Measurements from ENCODE around the gene CAMTA1.

Gene CAMTA1

DNA sequence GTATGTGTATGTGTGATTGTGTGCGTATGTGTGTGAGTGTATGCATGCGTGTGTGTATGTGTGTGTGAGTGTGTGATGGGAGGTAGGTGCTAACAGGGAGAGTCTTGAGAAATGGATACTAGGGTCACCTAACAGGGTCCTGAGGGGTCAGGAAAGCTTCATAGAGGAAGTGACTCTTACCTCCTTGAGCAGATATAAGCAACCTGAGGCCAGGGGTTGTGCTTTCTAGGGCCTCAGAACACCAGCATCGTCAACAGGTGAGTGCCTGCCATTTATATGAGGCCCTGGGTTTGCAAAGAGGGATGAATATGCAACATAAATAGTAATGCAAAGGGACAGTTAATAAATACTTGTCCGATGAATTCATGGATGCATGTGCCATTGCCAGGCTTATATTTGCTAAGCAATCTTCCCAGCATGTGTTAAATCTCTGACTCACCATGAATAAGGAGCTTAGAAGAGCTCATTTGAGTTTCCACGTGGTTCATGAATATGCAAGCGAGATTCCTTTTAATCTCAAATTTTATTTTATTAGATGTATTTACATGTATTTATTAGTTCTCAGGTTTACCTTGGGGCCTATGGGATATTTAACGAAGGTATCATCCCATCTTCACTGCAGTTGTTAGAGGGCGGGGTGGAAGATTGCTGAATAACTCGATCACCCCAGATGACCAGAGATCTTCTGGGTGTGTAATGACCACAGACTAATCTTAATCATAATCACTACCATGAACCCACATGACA lies 438.3 kb downstream of the CAMTA1 start:
- no peak overlapping the region for H3K4me3 ChIP-seq (ENCODE audit: low read depth, low read length)
- DNase-seq (ENCODE audit: low read depth): no peak
- TF ChIP-seq CTCF (IDR thresholded peaks at IDR 0.05; ENCODE audit: low read depth, low read length, missing control alignments): no peak

GRCh38 chr1:7224081-7224534 lies 438.9 kb downstream of the CAMTA1 start:
- TF ChIP-seq CTCF (IDR thresholded peaks at IDR 0.05; ENCODE audit: low read depth, low read length, missing control alignments): no peak
- no peak overlapping the region for H3K4me3 ChIP-seq (ENCODE audit: low read depth, low read length)
- DNase-seq (ENCODE audit: low read depth): no peak

- H3K4me3 ChIP-seq (ENCODE audit: low read depth, low read length): no peak overlapping the region
- no peak for TF ChIP-seq CTCF (IDR thresholded peaks at IDR 0.05; ENCODE audit: low read depth, low read length, missing control alignments)
- DNase-seq (ENCODE audit: low read depth): no peak
These were observed 439.4 kb downstream of the CAMTA1 start for GRCh38 chr1:7224644-7225043.

DNA sequence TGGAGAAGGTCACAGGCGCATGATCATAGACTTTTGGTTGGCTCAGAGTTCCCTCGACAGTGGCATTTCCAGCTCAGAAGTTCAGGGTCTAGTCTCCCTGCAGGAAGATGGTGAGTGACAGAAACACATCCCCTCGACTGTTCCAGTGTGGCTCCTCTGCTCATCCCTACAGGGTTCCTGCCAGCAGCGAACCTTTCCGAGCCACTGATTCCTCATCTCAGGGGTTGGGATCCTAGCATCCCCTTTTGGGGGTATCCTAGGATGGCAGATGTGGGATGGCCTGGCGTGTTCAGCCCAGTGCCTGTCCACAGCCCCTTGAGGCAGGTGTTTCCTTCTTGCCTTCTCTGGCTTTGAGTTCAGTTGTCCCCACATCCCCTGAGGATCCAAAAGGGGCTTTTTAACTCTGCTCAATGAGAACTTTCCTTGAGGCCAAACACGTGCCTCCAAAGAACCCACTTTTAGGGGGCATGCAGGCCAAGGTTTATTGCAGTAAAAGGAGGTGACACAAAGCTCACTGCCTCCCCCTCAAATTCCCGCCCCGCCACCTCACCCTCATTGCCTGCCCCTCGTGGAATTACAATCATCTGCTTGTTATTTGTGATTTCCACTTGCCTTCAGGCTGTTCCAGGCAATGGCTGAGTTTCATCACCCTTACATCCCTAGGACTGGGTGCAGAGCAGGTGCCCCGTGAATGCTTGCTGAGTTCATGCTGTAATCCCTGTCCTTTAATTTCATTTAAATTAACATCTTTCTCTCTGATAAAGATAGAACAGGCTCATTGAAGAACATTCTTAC lies 440.7 kb downstream of the CAMTA1 start:
- no peak overlapping the region for H3K4me3 ChIP-seq (ENCODE audit: low read depth, low read length)
- no peak for DNase-seq (ENCODE audit: low read depth)
- TF ChIP-seq CTCF (IDR thresholded peaks at IDR 0.05; ENCODE audit: low read depth, low read length, missing control alignments): no peak

GRCh38 chr1:7227654-7228053 lies 442.4 kb downstream of the CAMTA1 start:
- no peak overlapping the region for H3K4me3 ChIP-seq (ENCODE audit: low read depth, low read length)
- TF ChIP-seq CTCF (IDR thresholded peaks at IDR 0.05; ENCODE audit: low read depth, low read length, missing control alignments): no peak
- DNase-seq (ENCODE audit: low read depth): no peak

GRCh38 chr1:7228252-7228961 lies 443.2 kb downstream of the CAMTA1 start:
- TF ChIP-seq CTCF (IDR thresholded peaks at IDR 0.05; ENCODE audit: low read depth, low read length, missing control alignments): no peak
- H3K4me3 ChIP-seq (ENCODE audit: low read depth, low read length): no peak overlapping the region
- no peak for DNase-seq (ENCODE audit: low read depth)

Measured in GM12864 (cell line).